ENCODE results near the gene KRTAP5-6. TPM values are rescaled to one million over a fixed set of nuclear protein-coding genes. Genes with fewer than 3 reads are reported as not detected.

The KRTAP5-6 gene
- total and polyA plus RNA-seq, 4 experiments from 2014 or later: not detected

DNA sequence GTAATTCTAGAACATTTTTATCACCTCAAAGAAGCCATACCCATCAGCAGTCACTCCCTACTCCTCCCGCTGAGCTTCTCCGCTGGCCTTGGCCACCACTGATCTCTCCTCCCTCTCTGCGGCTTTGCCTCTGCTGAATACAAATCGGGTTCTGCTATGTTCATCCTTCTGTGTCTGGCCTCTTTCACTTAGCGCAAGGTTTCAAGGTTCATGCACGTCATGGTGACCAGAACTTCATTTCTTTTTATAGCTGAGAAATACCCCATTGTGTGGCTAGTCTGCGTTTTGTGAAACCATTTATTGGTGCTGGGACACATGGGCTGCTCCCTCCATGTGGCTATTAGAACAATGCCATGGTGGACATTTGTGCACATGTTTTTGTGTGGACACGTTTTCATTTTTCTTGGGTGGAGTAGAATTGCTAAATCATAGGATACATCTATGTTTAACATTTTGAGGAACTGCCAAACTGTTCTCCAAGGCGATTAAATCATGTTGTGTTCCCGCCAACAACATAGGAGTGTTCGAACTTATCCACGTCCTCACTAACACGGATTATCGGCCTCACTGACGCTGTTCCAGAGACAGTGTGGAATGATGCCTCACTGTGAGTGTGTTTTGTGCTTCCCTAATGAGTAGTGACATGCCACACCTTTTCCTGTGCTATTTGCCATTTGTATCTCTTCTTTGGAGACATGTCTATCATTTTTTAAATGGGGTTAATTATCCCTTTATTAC is 24.2 kb upstream of the KRTAP5-6 start:
- Mint-ChIP-seq H3K4me1 (peaks cover 0 to 4% (median 0%) of the 10 kb centered on the region in 4 donors), H3K27ac (no peak overlapping the region), H3K27me3 (peaks cover 22% of the 10 kb centered on the region in 2 donors), H3K9me3 (no peaks in the 10 kb centered on the region), H3K4me3 (no peak overlapping the region), H3K36me3 (no peaks in the 10 kb centered on the region)
- Histone ChIP-seq H3K27me3 (ENCODE audit: insufficient read depth, low read length) (peaks cover 2% of the 10 kb centered on the region), H3K4me1 (ENCODE audit: insufficient read depth, low read length) (no peaks in the 10 kb centered on the region), H3K36me3 (ENCODE audit: insufficient read depth, low read length) (no peaks in the 10 kb centered on the region), H3K9me3 (ENCODE audit: control insufficient read depth in 1 of 2, low read length in 2 of 2) (no peaks in the 10 kb centered on the region), H3K27ac (ENCODE audit: low read depth, low read length) (no peak overlapping the region), H3K4me3 (ENCODE audit: low read length in 2 of 2) (no peak overlapping the region)
- intact Hi-C loops (cut with micrococcal nuclease): no loop called here
- no peak for DNase-seq
- POLR2A ChIA-PET (ENCODE audit: partially characterized antibody): no interaction called here
- CTCF ChIA-PET (ENCODE audit: partially characterized antibody): interaction anchor here (0.6 kb wide), 1 partner anchor 479 kb away, joined by 3 read pairs; no protein-coding TSS in a partner anchor

- Mint-ChIP-seq H3K4me1 (peaks cover 0 to 4% (median 0%) of the 10 kb centered on the region in 4 donors), H3K27ac (no peak overlapping the region), H3K36me3 (no peaks in the 10 kb centered on the region), H3K27me3 (peaks cover 20 to 23% of the 10 kb centered on the region in 2 donors), H3K4me3 (peak overlapping the region in 1 of 8 donors; percentile 12), H3K9me3 (no peaks in the 10 kb centered on the region)
- H3K4me3 ChIP-seq (ENCODE audit: low read length in 2 of 2): no peak overlapping the region
- CTCF ChIA-PET (ENCODE audit: partially characterized antibody): interaction anchor here (0.6 kb wide), 1 partner anchor 478 kb away, joined by 3 read pairs; no protein-coding TSS in a partner anchor
- POLR2A ChIA-PET (ENCODE audit: partially characterized antibody): no interaction called here
- no peaks in the 10 kb centered on the region for H3K4me1 ChIP-seq (ENCODE audit: insufficient read depth, low read length)
- H3K36me3 ChIP-seq (ENCODE audit: insufficient read depth, low read length): no peaks in the 10 kb centered on the region
- no peaks in the 10 kb centered on the region for H3K9me3 ChIP-seq (ENCODE audit: control insufficient read depth in 1 of 2, low read length in 2 of 2)
- intact Hi-C loops (cut with micrococcal nuclease): no loop called here
- H3K27me3 ChIP-seq (ENCODE audit: insufficient read depth, low read length): no peaks in the 10 kb centered on the region
- no peak for DNase-seq
- H3K27ac ChIP-seq (ENCODE audit: low read depth, low read length): no peak overlapping the region
Observed at GRCh38 chr11:1673446-1674172, 23.4 kb upstream of the KRTAP5-6 start.

- no peaks in the 10 kb centered on the region for H3K9me3 Mint-ChIP-seq
- H3K27ac ChIP-seq (ENCODE audit: low read depth, low read length): no peak overlapping the region
- intact Hi-C loops (cut with micrococcal nuclease): loop anchor here (5.0 kb wide), 1 partner anchor 233 kb away; no protein-coding TSS in a partner anchor
Observed at GRCh38 chr11:1674173-1675131, 22.5 kb upstream of the KRTAP5-6 start.

DNA sequence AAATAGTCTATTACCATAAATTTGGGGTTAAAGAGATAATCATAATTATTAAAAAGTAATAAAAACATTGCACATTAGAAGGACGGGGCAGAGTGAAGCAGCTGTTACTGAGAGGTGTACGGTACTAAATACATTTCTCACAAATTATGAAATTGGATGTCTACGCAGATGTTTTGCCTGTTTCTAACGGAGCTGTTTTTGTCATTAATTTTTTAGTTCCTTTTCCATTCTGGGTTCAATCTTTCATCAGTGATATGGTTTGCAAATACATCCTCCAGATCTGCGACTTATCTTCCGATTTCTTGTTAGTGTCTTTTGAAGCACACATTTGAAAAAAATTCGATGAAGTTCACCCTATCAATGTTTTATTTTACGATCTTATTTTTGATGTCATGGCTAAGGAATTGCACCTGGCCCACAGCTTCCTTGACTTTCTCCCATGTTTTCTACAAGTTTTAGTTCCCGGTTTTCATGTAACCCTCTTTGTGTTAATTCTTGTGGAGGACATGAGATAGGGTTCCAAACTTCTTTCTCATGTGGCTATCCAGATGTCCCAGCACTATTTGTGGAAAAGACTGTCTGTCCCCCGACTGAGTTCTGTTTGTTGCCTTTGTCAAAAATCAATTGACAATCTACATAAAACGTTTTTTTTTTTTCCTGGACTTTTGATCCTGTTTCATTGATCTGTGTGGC is 21.3 kb upstream of the KRTAP5-6 start:
- intact Hi-C loops (cut with micrococcal nuclease): loop anchor here (5.0 kb wide), 1 partner anchor 232 kb away; no protein-coding TSS in a partner anchor
- no peaks in the 10 kb centered on the region for H3K36me3 ChIP-seq (ENCODE audit: insufficient read depth, low read length)
- ChIA-PET POLR2A (ENCODE audit: partially characterized antibody) (no interaction called here), CTCF (ENCODE audit: partially characterized antibody) (interaction anchor here (0.6 to 1.1 kb wide), 2 partner anchors 18 to 407 kb away, joined by 3 read pairs; no protein-coding TSS in a partner anchor)
- peaks cover 19 to 24% of the 10 kb centered on the region in 2 donors for H3K27me3 Mint-ChIP-seq
- no peak for DNase-seq
- no peaks in the 10 kb centered on the region for H3K36me3 Mint-ChIP-seq
- no peaks in the 10 kb centered on the region for H3K4me1 Mint-ChIP-seq
- H3K4me3 ChIP-seq (ENCODE audit: low read length in 2 of 2): no peak overlapping the region
- no peak overlapping the region for H3K27ac ChIP-seq (ENCODE audit: low read depth, low read length)
- no peak overlapping the region for H3K4me3 Mint-ChIP-seq
- H3K27ac Mint-ChIP-seq: no peak overlapping the region
- no peaks in the 10 kb centered on the region for H3K9me3 ChIP-seq (ENCODE audit: control insufficient read depth in 1 of 2, low read length in 2 of 2)
- H3K4me1 ChIP-seq (ENCODE audit: insufficient read depth, low read length): no peaks in the 10 kb centered on the region
- no peaks in the 10 kb centered on the region for H3K27me3 ChIP-seq (ENCODE audit: insufficient read depth, low read length)
- H3K9me3 Mint-ChIP-seq: no peaks in the 10 kb centered on the region

More at GRCh38 chr11:1674173-1675131, 22.5 kb upstream of the KRTAP5-6 start:
- ChIA-PET POLR2A (ENCODE audit: partially characterized antibody) (no interaction called here), CTCF (ENCODE audit: partially characterized antibody) (no interaction called here)
- Histone ChIP-seq H3K27me3 (ENCODE audit: insufficient read depth, low read length) (no peaks in the 10 kb centered on the region), H3K36me3 (ENCODE audit: insufficient read depth, low read length) (no peaks in the 10 kb centered on the region), H3K4me1 (ENCODE audit: insufficient read depth, low read length) (no peaks in the 10 kb centered on the region), H3K4me3 (ENCODE audit: low read length in 2 of 2) (no peak overlapping the region), H3K9me3 (ENCODE audit: control insufficient read depth in 1 of 2, low read length in 2 of 2) (no peaks in the 10 kb centered on the region)
- Mint-ChIP-seq H3K27me3 (peaks cover 17 to 24% of the 10 kb centered on the region in 2 donors), H3K36me3 (no peaks in the 10 kb centered on the region), H3K4me3 (no peak overlapping the region), H3K4me1 (no peaks in the 10 kb centered on the region), H3K27ac (no peak overlapping the region)
- DNase-seq: no peak

DNA sequence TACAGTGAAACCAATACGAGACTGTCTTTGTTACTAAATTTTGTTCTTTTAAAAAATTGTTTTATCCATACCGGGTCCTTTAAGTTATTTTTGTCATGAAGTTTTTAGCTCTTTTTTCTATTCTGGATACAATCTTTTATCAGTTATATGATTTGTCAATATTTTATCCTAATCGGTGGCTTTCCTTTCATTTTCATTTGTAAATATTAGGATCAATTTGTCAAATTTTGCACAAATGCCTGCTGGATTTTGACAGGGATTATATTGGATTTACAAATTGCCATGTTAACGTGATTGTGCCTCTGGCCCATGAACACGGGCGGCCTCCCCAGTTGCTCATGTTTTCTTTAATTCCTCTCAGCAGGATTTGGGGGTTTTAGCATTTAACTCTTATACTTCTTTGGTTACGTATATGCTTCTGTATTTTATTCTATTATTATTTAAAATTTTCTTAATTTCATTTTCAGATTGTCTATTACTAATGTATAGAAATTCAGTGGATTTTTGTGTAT is 20.7 kb upstream of the KRTAP5-6 start:
- Histone ChIP-seq H3K27ac (ENCODE audit: low read depth, low read length) (no peak overlapping the region), H3K4me1 (ENCODE audit: insufficient read depth, low read length) (no peaks in the 10 kb centered on the region), H3K4me3 (ENCODE audit: low read length in 2 of 2) (no peak overlapping the region), H3K9me3 (ENCODE audit: control insufficient read depth in 1 of 2, low read length in 2 of 2) (no peaks in the 10 kb centered on the region), H3K36me3 (ENCODE audit: insufficient read depth, low read length) (no peaks in the 10 kb centered on the region), H3K27me3 (ENCODE audit: insufficient read depth, low read length) (no peaks in the 10 kb centered on the region)
- no peaks in the 10 kb centered on the region for H3K4me1 Mint-ChIP-seq
- intact Hi-C loops (cut with micrococcal nuclease): loop anchor here (5.0 kb wide), 1 partner anchor 231 kb away; no protein-coding TSS in a partner anchor
- H3K27ac Mint-ChIP-seq: no peak overlapping the region
- DNase-seq: no peak
- H3K9me3 Mint-ChIP-seq: no peaks in the 10 kb centered on the region
- H3K4me3 Mint-ChIP-seq: no peak overlapping the region
- peaks cover 19 to 24% of the 10 kb centered on the region in 2 donors for H3K27me3 Mint-ChIP-seq
- H3K36me3 Mint-ChIP-seq: no peaks in the 10 kb centered on the region
- ChIA-PET CTCF (ENCODE audit: partially characterized antibody) (interaction anchor here (0.6 to 1.1 kb wide), 2 partner anchors 18 to 408 kb away, joined by 3 read pairs; no protein-coding TSS in a partner anchor), POLR2A (ENCODE audit: partially characterized antibody) (no interaction called here)

- H3K4me1 ChIP-seq (ENCODE audit: insufficient read depth, low read length): no peaks in the 10 kb centered on the region
- no peak overlapping the region for H3K27ac ChIP-seq (ENCODE audit: low read depth, low read length)
- Mint-ChIP-seq H3K9me3 (no peaks in the 10 kb centered on the region), H3K36me3 (no peaks in the 10 kb centered on the region), H3K27ac (no peak overlapping the region), H3K4me1 (no peaks in the 10 kb centered on the region), H3K27me3 (peaks cover 16 to 25% of the 10 kb centered on the region in 2 donors), H3K4me3 (no peak overlapping the region)
- DNase-seq: no peak
- POLR2A ChIA-PET (ENCODE audit: partially characterized antibody): no interaction called here
- no peaks in the 10 kb centered on the region for H3K36me3 ChIP-seq (ENCODE audit: insufficient read depth, low read length)
- no peaks in the 10 kb centered on the region for H3K9me3 ChIP-seq (ENCODE audit: control insufficient read depth in 1 of 2, low read length in 2 of 2)
- CTCF ChIA-PET (ENCODE audit: partially characterized antibody): interaction anchor here (1.5 to 5.2 kb wide), 4 partner anchors 14 to 157 kb away, joined by 4 to 29 read pairs (median 12); no protein-coding TSS in a partner anchor
- no peaks in the 10 kb centered on the region for H3K27me3 ChIP-seq (ENCODE audit: insufficient read depth, low read length)
- intact Hi-C loops (cut with micrococcal nuclease): loop anchor here (5.0 kb wide), 1 partner anchor 227 kb away; no protein-coding TSS in a partner anchor
- H3K4me3 ChIP-seq (ENCODE audit: low read length in 2 of 2): no peak overlapping the region
Observed at GRCh38 chr11:1679881-1680280, 17.1 kb upstream of the KRTAP5-6 start.
